ENCODE results near the gene FBLN1. TPM values are rescaled to one million over a fixed set of nuclear protein-coding genes. Genes with fewer than 3 reads are reported as not detected.
A peak's percentile ranks its signal among the peaks of the same experiment; 100 is the strongest.

Gene FBLN1
- total and polyA plus RNA-seq, 2 of the 8 experiments (the other 6 are each of a cell fraction or from before 2014, with no cell fraction given): 159 to 168 TPM

DNA sequence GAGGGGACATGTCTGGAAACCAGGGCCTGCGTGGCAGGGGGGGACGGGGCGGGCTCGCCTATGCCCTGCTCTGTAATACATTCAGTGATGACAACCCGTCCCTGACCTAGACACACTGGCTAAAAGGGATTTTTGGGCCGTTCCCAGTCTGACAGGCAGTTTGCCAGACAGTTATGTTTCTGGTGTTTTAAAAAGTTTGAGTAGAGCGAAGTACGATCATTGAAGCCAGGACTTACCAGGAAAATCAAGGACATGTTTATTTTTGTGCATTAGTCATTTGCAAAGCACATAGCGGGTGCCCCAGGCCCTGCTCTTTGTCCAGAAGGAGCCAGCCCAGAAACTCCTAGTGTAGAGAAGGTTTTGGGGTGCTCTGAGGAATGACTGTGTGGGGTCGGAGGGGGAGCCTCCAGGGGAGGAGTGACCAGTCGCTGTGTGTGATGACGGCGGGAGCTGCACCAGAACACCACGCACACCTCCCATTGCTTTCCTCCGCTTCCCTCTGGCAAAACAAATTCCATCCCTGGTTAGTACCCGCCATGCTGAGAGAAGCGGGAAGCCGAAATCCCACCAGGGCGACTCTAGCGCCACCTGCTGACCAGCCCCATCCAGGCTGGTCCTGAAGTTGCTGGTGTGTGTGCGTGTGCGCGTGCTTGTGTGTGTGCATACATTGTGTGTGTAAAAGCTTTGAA, 50.8 kb downstream of the FBLN1 start:
- ChIA-PET CTCF (ENCODE audit: partially characterized antibody) (interaction anchor here (0.7 to 4.2 kb wide), 28 partner anchors 10 to 362 kb away, joined by 3 to 39 read pairs (median 4); no protein-coding TSS in a partner anchor), POLR2A (ENCODE audit: partially characterized antibody) (no interaction called here)
- no peak overlapping the region; the same call in 1 of the 2 replicates for H3K18ac ChIP-seq (ENCODE audit: extremely low read depth, low read length)
- no peak overlapping the region for H2AFZ ChIP-seq (ENCODE audit: low read length)
- H3K4ac ChIP-seq (replicated peaks; ENCODE audit: insufficient read length, low read depth, low read length): no peak overlapping the region
- FAIRE-seq: peak; percentile 94
- no peaks in the 10 kb centered on the region for H3K79me1 ChIP-seq (ENCODE audit: low read depth, low read length)
- no peaks in the 10 kb centered on the region for H3K4me1 ChIP-seq (replicated peaks in 1 of 4; ENCODE audit: control insufficient read depth in 3 of 4, insufficient read depth in 4 of 4, low read length in 3 of 4)
- H2BK12ac ChIP-seq (ENCODE audit: low read depth, low read length): no peak overlapping the region; the same call in 1 of the 2 replicates
- no peak overlapping the region for H3K27ac ChIP-seq (ENCODE audit: low read depth, low read length)
- H3K9me3 ChIP-seq (ENCODE audit: insufficient read depth in 2 of 2, low read depth in 1 of 2, low read length in 1 of 2): no peaks in the 10 kb centered on the region
- no peaks in the 10 kb centered on the region for H3K27me3 ChIP-seq (replicated peaks in 1 of 4; ENCODE audit: control insufficient read depth in 3 of 4, extremely low read depth in 1 of 4, insufficient read depth in 3 of 4, low read length in 3 of 4)
- no peak overlapping the region for H2AK5ac ChIP-seq (ENCODE audit: low read depth, low read length)
- H3K79me2 ChIP-seq (ENCODE audit: control insufficient read depth in 1 of 2, insufficient read depth in 2 of 2, low read length in 2 of 2): no peaks in the 10 kb centered on the region
- peaks cover 3 to 5% of the 10 kb centered on the region in 2 experiments for H4K20me1 ChIP-seq (replicated peaks in 1 of 2; ENCODE audit: control insufficient read depth in 1 of 2, insufficient read depth in 2 of 2, low read length in 2 of 2)
- no peak overlapping the region; the same call in 1 of the 2 replicates for H4K8ac ChIP-seq (ENCODE audit: extremely low read depth, insufficient read depth, low read length)
- DNase-seq (ENCODE audit: low read depth in 1 of 2, low spot score in 2 of 2): peak; percentile 51 to 95
- no peak overlapping the region for H4K91ac ChIP-seq (replicated peaks; ENCODE audit: insufficient read length, low read length)
- no peak overlapping the region for H3K56ac ChIP-seq (replicated peaks; ENCODE audit: insufficient read length, low read depth, low read length)
- no peak overlapping the region for H3K4me3 ChIP-seq (ENCODE audit: extremely low read depth in 1 of 4, insufficient read depth in 2 of 4, low read depth in 3 of 4, low read length in 4 of 4)
- H2BK15ac ChIP-seq (ENCODE audit: low read length): no peak overlapping the region
- no peak overlapping the region for H3K4me2 ChIP-seq (ENCODE audit: insufficient read depth in 1 of 2, low read depth in 2 of 2, low read length in 2 of 2)
- no peaks in the 10 kb centered on the region for H3K23me2 ChIP-seq (ENCODE audit: low read depth, low read length)
- no peak overlapping the region for H4K5ac ChIP-seq (ENCODE audit: insufficient read length, low read depth, low read length)
- peaks cover 8 to 24% (median 21%) of the 10 kb centered on the region in 4 experiments; a peak in 6 of 8 replicates for H3K36me3 ChIP-seq (ENCODE audit: control insufficient read depth in 2 of 4, insufficient read depth in 4 of 4, low read length in 3 of 4)
- no peak overlapping the region for H3K9ac ChIP-seq (replicated peaks in 1 of 4; ENCODE audit: extremely low read depth in 1 of 4, low read depth in 3 of 4, low read length in 3 of 4)
- WGBS, 2 experiments (ENCODE audit: extremely low coverage in 1 of 2, insufficient coverage in 1 of 2, insufficient read length in 1 of 2, insufficient replicate concordance in 2 of 2, low coverage in 1 of 2, low lambda C conversion rate in 2 of 2, missing lambda C conversion rate in 1 of 2): 60% methylated on average over 23 of the region's 23 CpGs; no CpG with 5 or more reads in 1 of the 2 experiments
- H3K14ac ChIP-seq (ENCODE audit: insufficient read length): no peak overlapping the region
- H2BK5ac ChIP-seq (ENCODE audit: low read depth, low read length): no peak overlapping the region
- no peak overlapping the region for H2BK120ac ChIP-seq (replicated peaks; ENCODE audit: low read depth, low read length)
- H2BK20ac ChIP-seq (ENCODE audit: low read length): no peak overlapping the region
- no peak overlapping the region for H3K23ac ChIP-seq (ENCODE audit: insufficient read length)
- no peak for TF ChIP-seq FOSL1 (IDR thresholded peaks at IDR 0.05; ENCODE audit: insufficient read depth, low read depth, low read length)
- TF ChIP-seq ASH2L (IDR thresholded peaks at IDR 0.05; ENCODE audit: low read length): peak; percentile 20
- TF ChIP-seq RAD21 (IDR thresholded peaks at IDR 0.05 in 1 of 2, conservative IDR thresholded peaks at IDR 0.05 in 1 of 2; ENCODE audit: low read depth in 2 of 2, low read length in 2 of 2): peak; percentile 87 to 90
- TF ChIP-seq KDM5A (IDR thresholded peaks at IDR 0.05; ENCODE audit: low read length): no peak
- no peak for TF ChIP-seq NRF1 (IDR thresholded peaks at IDR 0.05; ENCODE audit: low read depth, low read length)
- TF ChIP-seq SIRT6 (IDR thresholded peaks at IDR 0.05; ENCODE audit: low read length): no peak
- no peak for TF ChIP-seq EP300 (IDR thresholded peaks at IDR 0.05; ENCODE audit: borderline replicate concordance in 1 of 2, low read depth in 2 of 2, low read length in 2 of 2)
- TF ChIP-seq SP2 (IDR thresholded peaks at IDR 0.05; ENCODE audit: low read length): no peak
- TF ChIP-seq CBX5 (IDR thresholded peaks at IDR 0.05; ENCODE audit: low read depth, low read length): no peak

Measured in H1 (cell line).